GM18861 (cell line): ENCODE results near the gene GRM4.
"Not testable (repeated sequence)": the region's sequence is repeated elsewhere in the genome, so short reads cannot be mapped to it uniquely, and the experiment has no call there.

ENCODE experiments used
- ATAC-seq: cut with Tn5 transposase; IDR thresholded peaks from one replicate; pipeline ENCODE4 v1.9.1; 2021; ENCODE audit not compliant: unreplicated experiment

GRM4 gene

GRCh38 chr6:34047913-34048867 lies 97.7 kb downstream of the GRM4 start:
- no peak for ATAC-seq

DNA sequence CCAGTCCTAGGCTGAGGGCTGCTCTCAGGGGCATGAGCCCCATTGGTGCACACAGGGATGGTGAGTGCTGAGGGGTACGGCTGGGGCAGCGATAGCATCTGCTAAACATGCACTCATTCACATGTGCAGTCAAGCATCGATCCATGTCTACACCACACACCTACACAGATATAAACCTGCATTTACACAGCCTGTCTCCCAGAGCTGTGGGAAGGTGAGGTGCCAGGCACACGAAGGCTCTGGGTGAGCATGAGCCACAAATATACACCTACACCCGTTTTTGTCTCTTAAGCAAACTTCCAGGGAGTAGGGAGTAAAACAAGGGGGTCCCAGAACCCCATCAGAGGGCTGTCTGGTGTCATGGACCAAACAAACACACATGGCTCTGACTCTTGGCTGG lies 99.3 kb downstream of the GRM4 start:
- ATAC-seq = no peak

DNA sequence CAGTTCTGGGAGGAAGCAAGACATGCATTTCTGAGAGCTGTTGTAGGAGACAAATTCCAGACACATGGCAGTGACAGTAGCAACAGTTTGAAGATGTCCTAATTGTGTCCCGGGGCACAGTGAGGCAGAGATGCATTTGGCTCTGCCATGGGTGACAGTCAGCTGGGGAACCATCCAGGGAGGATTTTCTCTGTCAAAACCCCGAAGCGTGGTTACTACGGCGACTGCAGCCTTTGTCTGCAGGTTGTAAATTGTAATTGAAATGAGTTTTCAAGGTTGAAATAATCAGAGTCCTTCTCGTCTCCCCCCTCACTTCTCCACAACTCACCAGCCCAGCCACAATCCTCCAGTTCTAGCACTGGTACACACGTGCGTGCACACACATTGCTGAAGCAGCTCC lies 100.1 kb downstream of the GRM4 start:
- no peak for ATAC-seq

- no peak for ATAC-seq
Observed at GRCh38 chr6:34044945-34045595, 100.8 kb downstream of the GRM4 start.

DNA sequence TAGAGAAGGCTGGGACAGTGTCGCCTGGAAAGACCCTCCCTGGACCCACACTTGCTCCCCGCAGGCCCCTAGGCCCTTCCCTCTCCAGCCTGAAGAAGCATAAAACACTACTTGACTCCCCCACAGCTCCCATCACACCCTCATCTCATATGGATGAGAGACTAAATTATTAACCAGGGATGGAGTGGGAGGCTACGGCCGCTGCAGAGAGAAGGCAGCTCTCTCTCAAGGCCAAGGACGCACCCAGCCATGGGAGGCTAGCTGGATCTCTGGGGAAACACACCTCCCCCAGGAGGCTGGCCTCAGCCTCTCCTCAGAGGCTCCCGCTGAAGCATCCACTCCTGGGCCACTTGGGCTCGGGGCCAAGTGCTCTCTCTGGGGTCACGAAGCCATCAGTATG lies 102.5 kb downstream of the GRM4 start:
- no peak for ATAC-seq

DNA sequence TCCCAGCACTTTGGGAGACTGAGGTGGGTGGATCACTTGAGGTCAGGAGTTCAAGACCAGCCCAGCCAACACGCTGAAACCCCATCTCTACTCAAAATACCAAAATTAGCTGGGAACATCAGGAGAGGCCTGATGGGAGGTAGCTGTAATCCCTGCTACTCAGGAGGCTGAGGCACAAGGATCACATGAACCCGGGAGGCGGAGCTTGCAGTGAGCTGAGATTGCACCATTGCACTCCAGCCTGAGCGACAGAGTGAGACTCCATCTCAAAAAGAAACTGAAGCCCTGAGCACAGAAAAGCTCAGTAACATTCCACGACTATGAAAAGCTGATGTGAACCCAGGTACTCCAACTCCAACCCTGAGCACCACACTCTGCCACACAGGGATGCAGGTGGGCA lies 103.9 kb downstream of the GRM4 start:
- not testable (repeated sequence) for ATAC-seq

GRCh38 chr6:34041385-34041784 lies 104.5 kb downstream of the GRM4 start:
- no peak for ATAC-seq

- ATAC-seq = no peak
Observed at GRCh38 chr6:34039943-34040342, 105.9 kb downstream of the GRM4 start.

DNA sequence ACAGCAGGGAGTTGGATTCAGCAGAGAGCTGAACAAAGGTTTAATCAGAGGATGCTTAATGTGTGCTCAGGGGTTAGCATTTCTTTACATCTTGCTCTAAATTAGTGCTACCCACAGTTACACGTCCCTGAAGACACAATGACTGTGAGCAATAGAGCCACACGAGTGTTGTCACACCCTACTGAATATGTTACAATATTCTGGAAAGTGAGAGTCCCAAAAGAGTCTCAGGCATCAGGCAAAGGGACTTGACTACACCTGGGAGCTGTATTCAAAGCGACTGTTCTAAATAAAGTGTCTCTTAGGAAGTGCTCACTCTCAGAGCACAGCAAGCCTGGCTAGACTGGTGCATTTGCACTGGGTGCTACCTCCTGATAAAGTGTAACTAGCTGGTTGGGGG lies 108.7 kb downstream of the GRM4 start:
- no peak for ATAC-seq

DNA sequence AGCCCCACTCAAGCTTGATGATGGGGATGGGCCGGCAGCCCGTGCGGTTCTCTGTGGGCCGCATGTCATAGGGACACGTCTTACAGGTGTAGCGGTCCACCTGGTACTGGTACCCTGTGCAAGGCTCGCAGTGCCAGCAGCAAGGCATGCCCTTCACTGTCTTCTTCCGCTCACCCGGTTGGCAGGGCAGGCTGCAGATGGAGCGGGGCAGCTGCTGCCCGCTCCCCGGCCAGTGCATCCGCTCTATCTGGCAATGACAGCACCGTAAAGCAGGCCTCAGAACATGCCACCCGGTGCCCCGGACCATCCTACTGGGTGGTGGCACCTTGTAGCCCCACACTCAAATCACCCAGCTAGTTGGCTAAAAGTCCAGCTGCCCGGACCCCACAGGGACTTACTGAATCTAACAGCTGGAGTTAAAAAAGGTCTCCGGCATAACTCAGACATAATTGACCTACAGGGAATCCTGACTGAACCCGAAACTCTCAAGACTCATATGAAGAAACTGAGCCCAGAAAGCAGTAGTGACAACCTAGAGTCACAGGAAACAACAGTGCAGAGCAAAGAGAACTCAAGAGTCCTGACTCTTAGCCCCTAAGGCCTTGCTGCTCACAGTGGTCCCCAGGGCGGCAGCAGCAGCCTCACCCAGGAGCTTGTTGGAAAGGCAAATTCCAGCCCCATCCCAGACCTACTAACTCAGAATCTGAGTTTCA lies 109.4 kb downstream of the GRM4 start:
- ATAC-seq = no peak

- no peak for ATAC-seq
Observed at GRCh38 chr6:34035704-34036356, 110.1 kb downstream of the GRM4 start.

GRCh38 chr6:34035161-34035560 lies 110.7 kb downstream of the GRM4 start:
- ATAC-seq = no peak

DNA sequence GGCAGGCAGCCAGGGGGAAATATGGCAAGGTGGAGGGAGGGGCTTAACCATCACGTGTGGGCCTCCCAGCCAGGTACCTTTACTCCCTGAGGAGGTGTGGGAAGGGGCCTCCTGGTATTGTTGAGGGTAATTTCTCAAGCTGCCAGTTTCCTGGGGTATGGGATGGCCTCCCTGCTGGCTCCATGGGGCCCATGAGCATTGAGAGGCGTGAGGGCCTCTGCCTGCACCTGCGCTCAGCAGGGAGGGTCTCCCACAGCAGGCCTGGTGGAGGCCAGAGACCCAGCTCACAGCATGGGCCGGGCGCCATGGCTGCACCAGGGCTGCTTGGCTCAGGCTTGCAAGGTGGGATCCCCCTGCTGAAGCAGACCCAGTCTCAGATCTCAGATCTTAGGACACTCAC lies 113.0 kb downstream of the GRM4 start:
- ATAC-seq = no peak

GRCh38 chr6:34031625-34032383 lies 114.1 kb downstream of the GRM4 start:
- ATAC-seq = no peak

DNA sequence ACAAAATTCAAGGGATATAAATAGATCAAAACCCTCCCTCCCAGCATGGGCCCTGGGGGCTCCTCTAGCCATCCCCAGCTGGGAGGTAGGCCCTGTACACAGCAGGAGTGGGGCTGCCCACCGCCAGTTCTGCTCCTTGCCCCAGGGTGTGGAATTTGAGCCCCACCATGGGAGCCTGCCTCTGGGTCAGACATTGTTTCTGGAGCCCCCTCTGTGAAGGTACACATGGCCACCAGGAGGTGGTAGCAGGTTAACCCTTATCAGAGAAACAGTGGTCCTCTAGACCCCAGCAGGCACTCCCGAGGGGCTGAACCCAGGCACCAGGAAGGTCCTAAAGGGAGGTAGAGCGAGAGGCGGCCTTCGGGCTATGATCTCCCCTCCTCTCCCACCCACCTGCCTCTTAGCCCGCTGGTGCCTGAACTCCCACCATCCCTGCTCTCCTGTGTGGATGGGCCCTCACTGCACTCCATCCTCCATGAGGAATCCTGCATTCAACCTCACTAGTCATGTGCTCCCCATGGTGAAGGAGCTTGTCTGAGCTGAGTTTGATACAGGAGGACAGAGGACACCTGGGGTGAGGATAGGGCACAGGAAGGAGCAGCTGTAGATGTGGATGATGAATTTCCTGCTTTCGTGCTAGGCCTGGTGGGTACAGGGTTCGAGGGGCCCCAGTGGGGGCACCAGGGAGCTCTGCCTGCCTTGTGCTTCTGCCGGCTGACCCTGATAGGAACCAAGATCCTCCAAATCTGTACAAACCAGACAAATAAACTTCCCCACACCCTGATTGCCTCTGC lies 114.9 kb downstream of the GRM4 start:
- no peak for ATAC-seq

DNA sequence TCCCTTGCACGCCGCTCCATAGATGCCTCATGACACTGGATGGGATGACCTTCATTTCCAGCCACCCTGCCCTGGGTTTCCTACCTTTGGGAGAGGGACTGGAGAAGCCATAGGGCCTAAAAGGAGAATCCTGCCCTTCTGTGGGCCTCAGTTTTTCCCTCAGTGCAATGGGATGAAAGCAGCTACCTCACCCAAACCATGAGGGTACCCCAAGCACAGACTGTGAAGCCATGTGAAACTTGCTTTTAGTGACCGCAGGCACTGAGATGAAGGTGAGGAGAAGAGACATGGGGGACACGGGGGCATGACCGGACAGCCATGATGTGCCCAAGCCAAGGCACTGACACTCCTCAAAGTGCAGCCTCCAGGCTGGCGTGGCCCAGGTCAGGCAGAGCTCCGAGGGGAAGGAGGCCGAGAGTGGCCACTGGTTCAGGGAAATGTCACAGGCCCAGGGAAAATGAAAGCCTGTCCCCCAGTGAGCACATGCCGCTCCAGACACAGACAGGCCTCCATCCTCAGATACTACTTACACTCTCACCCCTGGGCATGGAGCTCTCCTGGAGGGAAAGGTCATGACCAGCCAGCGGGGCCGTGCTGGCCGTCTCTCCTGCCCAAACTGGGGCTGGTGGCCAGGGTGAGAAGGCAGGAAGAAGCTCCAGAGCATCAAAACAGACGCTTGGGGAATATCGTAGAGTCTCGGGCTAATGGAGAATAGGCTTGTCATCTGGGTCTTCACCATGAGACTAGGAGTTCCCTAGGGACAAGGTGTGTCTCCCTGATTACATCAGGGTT lies 116.2 kb downstream of the GRM4 start:
- no peak for ATAC-seq

DNA sequence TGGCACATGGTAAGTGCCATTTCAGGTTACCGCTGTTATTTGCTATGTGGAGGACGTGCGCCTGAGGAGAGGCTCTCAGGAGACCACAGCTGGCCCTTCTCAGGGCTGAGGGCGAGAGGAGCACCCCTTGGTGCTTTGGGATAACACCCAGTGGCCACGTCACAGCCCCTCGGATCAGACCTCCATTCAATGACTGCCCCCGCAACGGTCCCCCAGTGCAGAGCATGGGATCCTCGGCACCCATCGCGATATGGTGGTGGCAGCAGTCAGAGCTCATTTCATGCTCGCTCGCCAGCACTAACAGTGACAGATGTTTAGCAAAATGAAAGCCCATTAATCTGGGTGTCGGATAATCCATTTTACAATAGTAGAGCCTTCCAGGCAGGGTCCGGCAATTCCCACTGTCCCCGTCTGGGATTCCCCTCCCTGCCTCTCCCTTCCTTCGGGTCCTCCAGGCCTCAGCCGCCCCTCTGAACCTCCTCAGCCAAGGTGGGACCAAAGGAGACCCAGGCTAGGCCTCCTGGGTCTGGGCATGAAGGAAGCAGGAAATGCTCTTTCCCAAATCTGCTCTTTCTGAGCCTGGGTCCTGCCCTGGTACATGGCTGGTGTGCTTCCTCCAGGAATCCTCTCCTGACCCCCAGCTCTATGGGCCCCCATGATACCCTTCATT lies 117.1 kb downstream of the GRM4 start:
- no peak for ATAC-seq

- no peak for ATAC-seq
Observed at GRCh38 chr6:34027939-34028441, 117.9 kb downstream of the GRM4 start.
